Urothelium cell line (cell line): Measurements from ENCODE around the gene CYBB.
A peak's percentile ranks its signal among the peaks of the same experiment; 100 is the strongest.

Experiments
- DNase-seq: peaks from one replicate; pipeline ENCODE4 v3.0.0; 2011; ENCODE audit warnings: low spot score, mixed read lengths
- FAIRE-seq: peaks from 2 replicates; lab custom pipeline; 2011; peaks lifted over from hg19 to GRCh38; lab: Jason Lieb, UNC

Gene CYBB

GRCh38 chrX:37834937-37835336 lies 55.1 kb downstream of the CYBB start:
- FAIRE-seq = no peak

DNA sequence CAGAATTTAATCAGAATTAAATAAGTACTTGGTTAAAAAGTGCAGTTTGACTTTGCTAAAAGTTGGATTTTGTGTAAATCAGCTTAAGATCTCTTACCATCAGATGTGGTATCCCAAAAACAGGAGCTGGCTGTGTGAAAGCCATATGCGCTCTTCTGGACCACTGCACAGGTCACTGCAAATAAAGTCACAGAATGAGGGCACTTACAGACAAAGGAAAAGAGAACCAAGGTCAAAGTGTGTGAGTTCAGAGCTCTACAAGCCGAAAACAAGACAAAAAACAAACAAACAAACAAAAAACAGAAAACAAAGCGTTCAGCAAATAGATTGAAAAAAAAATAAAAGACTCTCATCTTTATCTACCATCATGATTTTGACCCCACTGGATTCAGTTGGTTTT lies 61.1 kb downstream of the CYBB start:
- DNase-seq (no peak), FAIRE-seq (no peak)

More at GRCh38 chrX:37834937-37835336, 55.1 kb downstream of the CYBB start:
- DNase-seq = no peak

- FAIRE-seq (no peak), DNase-seq (no peak)
These were observed 64.8 kb downstream of the CYBB start for GRCh38 chrX:37844622-37845021.

DNA sequence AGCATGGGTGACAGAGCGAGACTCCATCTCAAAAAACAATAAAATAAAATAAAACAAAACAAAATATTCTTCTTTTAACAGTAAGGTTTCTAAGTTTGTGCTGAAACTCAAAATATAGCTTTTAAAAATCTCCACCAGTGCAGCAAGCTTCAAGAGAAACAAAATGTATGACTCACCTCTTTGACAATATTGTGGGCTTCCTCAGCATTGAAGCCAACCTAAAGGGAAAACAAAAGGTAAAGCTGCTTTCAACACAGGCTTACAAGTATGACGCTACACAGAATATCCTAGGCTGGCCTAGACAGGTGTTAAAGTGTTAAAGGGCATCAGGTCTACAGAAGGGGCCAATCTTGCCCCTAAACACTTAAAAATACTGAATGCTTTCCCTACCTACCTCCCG lies 66.3 kb downstream of the CYBB start:
- FAIRE-seq (no peak), DNase-seq (no peak)

- DNase-seq = no peak
- no peak for FAIRE-seq
These were observed 66.7 kb downstream of the CYBB start for GRCh38 chrX:37846558-37846933.

GRCh38 chrX:37846934-37847732 lies 67.3 kb downstream of the CYBB start, which contains the start of gene DYNLT3:
Gene DYNLT3 (minus strand): TSS chrX:37847571. CDS start chrX:37847510, 61 bp downstream.
- FAIRE-seq = no peak

DNA sequence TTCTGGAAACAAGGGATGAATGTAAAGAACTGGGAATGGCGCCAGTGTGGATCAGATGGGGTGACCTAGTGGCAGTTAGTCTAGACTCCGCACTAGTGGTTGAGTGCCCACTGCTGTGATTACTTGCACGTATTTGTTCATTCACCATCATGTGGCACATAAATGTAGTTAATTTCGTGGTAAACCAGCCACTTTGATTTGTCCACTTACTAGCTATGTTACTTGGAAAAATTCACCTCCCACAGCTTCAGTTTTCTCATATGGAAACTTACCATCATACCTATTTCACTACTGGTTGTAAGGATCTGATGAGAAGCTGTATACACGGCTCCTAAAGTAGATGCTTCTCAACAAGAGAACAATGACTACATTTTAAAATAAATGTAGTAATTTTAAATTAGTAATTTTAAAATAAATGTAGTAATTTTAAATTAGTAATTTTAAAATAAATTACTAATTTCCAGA lies 67.9 kb downstream of the CYBB start:
- DNase-seq (no peak), FAIRE-seq (no peak)

More at GRCh38 chrX:37846934-37847732, 67.3 kb downstream of the CYBB start, which contains the start of gene DYNLT3:
- peak; percentile 71 for DNase-seq

DNA sequence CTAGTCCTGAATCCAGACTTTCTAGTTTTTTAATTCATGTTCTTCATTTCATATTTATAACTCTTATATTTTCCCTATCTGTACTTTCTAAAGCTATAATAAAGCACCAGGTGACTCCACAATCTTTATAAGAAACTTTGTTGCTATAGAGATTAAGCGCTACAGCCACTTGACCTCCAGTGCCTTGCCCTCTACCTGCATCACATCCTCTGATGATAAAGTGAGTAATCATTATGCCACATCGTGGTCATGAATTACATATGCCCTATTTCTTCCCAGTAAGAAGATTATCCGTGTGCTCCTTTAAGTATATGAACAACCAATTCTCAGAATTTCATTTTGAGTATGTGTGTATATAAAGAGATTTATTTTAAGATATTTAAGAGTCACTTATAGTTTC lies 74.3 kb downstream of the CYBB start:
- DNase-seq = no peak
- FAIRE-seq = no peak

DNA sequence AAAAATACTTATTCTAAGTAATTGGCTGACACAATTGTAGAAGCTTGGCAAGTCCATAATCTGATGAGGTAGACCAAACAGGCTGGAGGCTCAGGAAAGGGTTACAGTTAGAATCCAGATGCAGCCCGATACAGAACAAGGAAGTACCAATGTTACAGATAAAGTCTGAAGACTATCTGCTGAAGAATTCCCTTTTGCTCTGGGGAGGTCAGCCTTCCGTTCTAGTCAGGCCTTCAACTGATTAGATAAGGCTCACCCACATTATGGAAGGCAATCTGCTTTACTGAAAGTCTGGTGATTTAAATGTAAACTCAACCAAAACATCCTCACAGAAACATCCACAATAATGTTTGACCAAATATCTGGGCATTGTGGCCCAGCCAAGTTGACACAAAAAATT lies 74.9 kb downstream of the CYBB start:
- FAIRE-seq (no peak), DNase-seq (no peak)

DNA sequence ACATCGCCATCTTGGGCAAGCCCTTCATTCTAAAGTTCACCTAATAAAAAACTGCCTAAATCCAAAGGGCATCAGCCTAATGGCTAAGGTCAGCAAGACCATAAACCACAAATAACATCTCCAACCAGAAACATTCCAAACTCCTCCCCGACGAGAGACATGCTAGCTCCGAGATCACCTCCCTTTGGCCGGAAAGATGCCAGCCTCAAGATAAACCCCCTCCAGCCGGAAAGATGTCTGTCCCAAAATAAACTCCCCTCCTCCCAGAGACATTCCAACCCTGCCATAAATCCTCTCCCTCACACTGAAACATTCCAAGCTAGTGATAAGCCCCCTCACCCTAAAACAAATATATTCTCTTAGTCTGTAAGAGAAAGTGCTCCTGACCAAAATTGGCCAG lies 80.9 kb downstream of the CYBB start:
- DNase-seq = peak; percentile 30
- FAIRE-seq = no peak

- DNase-seq = no peak
- no peak for FAIRE-seq
These were observed 83.0 kb downstream of the CYBB start for GRCh38 chrX:37862851-37863250.
